ENCODE results near the gene TVP23B.
"Not testable (repeated sequence)": the region's sequence is repeated elsewhere in the genome, so short reads cannot be mapped to it uniquely, and the experiment has no call there.

TVP23B gene

DNA sequence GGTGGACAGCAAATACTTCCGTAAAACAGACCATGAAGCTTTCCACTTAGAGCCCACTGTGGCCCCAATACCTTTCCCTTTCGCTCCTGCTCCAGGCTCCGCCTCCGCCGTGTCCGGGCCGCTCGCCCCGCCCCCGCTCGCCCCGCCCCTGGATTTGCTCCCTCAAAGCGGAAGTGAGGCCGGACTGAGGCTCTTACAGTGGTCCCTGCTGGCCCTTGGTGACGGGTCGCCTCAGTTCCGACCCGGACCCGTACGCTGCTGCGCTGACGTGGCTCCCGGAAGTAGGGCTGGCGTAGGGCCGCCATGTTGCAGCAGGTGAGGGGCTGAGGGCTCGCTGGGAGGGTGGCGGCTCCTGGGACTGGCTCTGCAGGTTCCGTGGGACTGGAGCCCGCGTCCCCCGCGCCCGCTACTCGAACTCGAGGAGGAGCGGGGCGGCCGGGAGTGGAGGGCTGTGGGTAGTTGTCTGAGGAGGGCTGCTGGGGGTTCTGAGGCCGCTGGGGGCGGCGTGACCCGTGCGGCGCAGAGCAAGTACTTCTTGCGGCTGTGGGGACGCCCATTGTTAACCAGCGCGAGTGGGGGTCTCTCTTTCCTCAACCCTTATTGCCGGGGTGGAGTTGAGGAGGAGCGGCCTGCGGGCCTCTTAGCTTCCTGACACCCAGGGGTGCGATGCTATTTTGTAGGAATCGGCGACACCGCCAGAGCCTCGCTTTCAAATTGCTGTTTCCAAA, at the start of gene TVP23B:
TVP23B (plus strand) TSS at position 193 of the 728 bp plus-strand sequence; CDS start at position 304, 111 bp downstream.
- peak; percentile 96 for DNase-seq

DNA sequence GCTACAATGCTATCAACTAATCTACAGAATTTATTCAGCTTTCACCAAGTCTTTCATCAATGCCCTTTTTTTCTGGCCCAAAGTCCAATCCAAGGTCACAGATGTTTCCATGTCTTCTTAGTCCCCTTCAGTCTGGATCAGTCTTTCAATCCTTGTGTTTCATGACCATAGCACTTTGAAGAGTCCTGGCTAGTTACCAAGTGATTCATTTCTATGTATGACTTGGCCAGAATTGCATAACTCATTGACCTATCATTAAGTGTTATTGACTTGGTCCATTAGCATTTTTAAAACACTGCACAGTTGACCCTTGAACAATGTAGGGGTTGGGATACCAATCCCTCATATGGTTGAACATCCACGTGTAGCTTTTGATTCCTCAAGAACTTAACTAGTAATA, 48.5 kb upstream of the TVP23B start:
- not testable (repeated sequence) for DNase-seq

DNA sequence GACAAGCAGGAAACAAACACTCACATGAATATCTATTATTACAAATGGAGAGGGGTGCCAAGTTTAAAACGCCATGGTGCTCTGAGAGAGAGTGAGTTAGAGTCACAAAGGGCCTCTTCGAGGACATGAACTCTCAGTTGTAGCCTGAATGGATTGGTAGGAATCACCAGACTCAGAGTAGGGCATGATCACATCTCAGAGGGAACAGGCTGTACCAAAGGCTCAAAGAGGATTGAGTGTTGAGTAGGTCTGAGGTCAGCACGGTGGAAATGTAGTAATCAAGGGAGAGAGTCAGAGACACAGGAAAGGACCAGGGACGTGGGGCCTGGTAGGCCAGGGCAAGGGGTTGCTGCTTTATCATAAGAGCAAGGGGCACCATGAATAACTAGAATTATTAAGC, 47.6 kb upstream of the TVP23B start:
- not testable (repeated sequence) for DNase-seq

DNA sequence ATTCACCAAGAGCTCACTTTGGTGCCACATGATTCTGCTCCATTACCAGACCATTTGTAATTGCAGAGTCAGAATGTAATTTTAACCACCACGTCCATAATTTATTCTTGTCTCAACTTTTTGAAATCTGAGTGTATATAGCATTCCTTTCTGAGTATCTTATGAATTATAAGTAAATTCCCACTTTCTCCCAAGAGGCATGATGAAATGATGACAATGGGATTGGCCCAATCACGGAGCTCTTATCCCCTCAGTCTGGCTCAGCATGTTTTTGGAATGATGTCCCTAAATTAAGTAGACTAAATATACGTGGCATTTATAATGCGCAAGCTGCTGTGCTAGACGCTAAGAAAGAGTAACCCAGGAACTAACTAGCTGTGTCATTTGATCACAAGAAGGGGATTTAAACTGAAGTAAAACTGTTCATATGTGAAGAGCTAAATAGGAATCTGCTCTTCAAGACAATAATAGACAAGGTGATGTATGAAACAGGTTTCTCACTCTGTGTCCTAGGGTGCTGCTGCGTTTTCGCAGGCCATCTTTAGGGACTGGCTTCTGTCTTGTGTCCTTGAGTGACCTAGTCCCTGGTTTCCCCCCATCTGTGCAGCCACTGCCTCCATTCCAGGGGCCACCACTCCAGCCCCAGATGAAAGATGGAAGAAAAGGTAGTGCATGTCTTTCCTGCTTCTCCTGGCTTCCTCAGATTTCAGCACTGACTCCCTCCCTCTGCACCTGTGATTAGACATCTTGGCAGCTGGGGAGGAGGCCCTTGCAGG, 41.2 kb upstream of the TVP23B start:
- DNase-seq = not testable (repeated sequence)

DNA sequence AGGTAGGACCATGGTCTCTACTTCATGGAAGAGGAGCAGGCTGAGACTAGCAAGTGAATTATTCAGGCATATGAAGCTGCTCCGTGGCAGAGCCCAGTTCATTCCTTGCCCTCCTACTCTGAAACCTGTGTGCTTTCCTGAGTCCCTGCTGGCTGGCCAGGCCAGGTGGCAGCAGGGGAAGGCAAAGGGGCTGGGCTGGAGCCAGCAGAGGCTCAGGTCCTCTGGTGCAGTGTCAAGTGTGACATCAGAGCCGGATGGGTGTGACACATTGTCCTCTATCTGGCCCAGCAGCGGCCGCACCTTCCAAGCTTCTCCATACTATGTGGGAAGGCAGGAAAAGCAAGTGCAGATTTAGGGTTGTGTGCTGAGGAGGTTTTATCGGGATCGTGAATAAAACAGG, 39.8 kb upstream of the TVP23B start:
- DNase-seq = not testable (repeated sequence)

DNA sequence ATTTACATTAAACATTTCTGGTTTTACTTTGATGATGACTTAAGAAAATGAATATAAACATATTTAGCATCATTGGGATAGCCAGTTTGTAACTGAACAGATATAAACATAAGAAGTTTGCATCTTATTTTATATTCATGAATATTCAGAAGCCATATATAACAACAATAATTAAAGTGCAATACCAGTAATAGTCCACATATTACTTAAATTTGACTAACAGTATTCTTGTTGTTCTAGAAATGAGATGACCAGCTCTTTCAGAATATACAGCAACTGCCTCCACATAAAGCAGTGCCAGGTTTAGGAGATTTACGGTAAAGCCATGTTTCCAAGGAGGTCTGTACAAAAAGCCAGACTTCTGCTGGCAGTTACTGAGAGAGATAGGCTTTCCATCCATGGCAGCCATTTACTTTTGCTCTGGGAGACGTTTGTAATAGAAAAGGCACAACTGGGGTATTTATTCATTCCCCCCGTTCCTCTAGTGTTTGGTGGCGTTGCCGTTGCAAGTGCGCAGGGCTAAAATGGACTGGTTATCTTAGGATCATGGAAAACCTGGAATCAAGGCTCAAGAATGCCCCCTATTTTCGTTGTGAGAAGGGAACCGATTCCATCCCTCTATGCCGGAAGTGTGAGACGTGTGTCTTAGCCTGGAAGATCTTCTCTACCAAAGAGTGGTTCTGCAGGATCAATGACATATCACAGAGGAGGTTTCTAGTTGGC, 37.1 kb upstream of the TVP23B start, which contains the start of gene FBXW10:
FBXW10 (plus strand) TSS at position 356 of the 723 bp plus-strand sequence; CDS start at position 547, 191 bp downstream.
- not testable (repeated sequence) for DNase-seq

DNA sequence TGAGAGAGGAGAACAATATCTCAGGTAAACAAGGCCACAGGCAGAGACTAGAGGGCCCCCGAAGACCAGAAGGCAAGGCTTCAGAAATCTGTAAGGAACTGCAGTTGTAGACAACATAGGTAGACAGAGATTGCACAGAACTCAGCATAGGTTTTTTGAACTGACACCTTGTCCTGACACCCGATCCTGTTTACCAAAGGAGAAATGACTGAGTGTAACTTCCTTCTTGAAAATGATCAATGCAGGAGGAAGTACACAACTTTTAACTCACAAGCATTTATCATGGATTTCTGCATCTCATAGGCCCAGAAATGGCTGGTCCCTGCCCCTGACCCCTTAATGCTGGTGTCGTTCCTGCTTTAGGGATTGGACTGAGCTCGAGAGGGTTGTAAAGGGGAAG, 36.3 kb upstream of the TVP23B start:
- not testable (repeated sequence) for DNase-seq

DNA sequence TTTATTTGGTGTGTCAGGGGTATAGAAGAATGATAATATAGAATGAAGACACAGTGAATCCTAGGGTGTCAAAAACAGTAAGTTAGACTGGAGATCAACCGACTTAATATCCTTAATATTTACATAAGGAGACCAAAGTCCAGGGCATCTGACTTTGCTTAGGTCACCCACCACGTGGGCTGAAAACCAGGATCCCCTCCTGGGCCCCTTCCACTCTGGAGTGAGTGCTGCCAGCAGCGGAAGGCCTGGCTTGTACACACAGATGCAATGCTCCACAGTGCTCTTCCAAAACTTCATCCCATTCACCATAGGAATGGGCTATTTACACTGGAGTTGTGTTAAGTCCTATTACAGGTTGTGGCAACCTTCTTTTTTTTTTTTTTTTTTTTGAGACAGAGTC, 34.4 kb upstream of the TVP23B start:
- not testable (repeated sequence) for DNase-seq

DNA sequence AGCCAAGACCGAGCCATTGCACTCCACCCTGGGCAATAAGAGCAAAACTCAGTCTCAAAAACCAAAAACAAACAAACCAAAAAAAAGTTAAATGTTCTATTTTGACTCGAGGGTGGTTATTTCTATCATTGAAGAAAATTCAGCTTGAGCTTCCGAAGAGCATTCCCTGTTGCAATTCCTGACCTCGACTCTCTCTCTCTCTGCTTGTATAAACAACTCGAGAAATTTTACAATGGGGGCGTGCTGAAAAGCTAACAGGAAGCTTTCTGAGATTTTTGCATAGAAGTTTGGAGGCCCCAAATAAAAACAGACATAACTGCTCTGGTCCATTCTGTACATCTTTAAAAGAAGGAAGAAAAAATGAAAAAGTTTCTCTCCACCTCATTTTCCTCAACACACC, 33.5 kb upstream of the TVP23B start:
- not testable (repeated sequence) for DNase-seq

DNA sequence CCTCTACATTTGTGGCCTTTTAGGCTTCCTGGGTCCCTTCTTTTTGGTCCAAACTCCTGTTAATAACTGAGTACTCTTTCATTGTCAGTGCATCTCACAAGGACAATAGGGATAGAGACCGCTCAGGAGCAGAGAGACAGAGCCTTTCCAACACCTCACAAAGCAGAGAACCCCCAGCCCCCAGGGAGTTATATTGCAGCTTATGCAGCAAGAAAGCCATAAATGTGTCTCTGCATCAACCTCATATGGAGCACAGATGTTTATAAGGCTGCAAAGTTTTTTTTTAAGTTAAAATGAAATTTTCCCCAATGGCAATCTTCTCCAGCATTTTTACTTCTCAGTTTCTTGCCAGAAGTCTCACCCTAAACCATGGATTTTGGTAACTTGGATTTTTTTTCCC, 30.7 kb upstream of the TVP23B start:
- not testable (repeated sequence) for DNase-seq

DNA sequence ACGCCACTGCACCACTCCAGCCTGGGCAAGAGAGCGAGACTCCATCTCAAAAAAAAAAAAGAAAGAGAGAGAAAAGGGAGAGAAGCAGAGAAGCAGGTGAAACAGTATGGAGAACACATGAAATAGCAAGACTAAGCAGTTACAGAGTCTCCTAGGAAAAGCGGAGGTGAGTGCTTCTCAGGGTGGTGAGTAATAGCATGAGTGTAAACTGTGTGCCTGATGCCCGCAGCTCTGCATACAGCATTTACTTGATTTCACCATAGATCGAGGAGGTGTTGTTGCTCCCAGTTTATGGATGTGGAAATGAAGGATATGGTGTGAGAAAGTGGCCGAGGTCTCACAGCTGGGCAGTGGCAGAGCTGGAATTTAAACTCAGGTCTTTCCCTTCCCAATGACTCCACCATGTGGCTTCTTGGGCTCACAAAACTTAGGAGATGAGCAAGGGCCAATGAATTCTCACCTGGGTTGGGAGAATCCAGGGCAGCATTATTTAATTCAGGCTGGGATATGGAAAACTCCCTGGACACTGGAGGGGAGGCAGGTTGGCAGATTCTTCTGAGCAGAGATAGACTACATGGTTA, 27.1 kb upstream of the TVP23B start:
- DNase-seq = not testable (repeated sequence)

DNA sequence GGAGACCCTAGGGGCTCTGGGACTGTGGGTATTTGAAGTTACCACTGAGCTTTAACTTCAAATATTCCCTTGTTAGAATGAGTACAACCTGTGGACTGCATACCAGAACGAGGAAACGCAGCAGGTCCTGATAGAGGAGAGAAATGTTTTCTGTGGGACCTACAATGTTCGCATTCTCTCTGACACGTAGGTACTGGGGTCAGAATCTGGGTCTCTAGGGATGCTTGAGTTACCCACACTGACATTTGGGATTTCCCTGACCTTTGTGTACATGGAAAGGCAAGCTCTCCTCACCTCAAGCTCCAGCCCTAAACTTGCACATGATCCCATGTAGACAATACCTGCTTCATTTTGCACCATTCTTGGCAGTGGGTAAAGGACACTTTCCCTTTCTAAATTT, 25.0 kb upstream of the TVP23B start:
- not testable (repeated sequence) for DNase-seq

DNA sequence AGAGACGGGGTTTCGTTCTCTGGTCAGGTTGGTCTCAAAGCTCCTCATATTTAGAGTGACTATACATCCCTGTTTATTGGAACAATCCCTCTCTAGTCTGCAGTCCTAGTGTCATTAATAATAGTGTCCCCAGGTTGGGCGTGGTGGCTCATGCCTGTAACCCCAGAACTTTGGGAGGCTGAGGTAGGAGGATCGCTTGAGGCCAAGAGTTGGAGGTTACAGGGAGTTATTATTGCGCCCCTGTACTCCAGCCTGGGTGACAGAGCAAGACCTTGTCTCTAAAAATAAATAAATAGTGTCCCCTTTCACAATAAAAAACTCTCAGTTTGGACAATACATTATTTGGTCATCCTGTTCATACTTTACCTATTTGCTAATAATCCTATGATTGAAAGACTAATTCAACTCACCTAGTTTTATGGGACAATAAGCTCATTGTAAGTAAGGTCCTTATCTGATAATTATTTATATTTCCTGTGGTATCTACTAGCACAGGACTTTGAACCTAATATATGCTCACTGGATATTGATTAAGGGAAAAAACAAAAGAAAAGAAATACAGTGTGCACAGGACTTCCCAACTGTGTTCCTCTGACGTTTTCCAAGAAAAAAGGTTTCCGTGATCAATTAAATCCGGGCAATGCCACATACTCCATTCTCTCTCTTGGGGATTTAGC, 23.5 kb upstream of the TVP23B start:
- not testable (repeated sequence) for DNase-seq

DNA sequence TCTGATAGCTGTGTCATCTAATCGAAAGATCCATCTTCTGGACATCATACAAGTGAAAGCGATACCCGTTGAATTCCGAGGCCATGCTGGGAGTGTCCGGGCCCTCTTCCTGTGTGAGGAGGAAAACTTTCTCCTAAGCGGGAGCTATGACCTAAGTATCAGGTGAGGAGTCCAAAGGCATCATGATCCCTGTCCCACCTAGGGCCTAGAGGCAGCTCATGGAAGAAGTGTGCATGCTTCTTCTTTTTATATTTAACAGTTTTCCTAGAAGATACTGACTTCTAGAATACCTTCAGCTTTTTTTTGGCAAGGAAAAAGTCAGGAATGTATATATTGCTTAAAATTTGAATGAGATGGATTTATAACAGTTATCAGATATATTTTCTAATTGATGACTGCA, 22.6 kb upstream of the TVP23B start:
- DNase-seq = not testable (repeated sequence)

DNA sequence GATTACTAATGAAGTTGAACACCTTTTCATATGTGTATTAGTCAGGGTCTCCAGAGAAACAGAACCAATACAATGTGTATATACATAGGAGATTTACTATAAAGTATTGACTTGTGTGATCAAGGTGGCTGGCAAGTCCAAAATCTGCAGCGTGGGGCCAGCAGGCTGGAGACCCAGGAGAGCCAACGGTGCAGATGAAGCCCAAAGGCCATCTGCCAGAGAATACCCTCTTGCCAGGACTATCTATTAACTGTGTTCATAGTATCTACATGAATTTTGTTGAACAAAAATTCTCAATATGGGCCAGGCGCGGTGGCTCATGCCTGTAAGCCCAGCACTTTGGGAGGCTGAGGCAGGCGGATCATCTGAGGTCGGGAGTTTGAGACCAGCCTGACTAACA, 20.8 kb upstream of the TVP23B start:
- DNase-seq = not testable (repeated sequence)

DNA sequence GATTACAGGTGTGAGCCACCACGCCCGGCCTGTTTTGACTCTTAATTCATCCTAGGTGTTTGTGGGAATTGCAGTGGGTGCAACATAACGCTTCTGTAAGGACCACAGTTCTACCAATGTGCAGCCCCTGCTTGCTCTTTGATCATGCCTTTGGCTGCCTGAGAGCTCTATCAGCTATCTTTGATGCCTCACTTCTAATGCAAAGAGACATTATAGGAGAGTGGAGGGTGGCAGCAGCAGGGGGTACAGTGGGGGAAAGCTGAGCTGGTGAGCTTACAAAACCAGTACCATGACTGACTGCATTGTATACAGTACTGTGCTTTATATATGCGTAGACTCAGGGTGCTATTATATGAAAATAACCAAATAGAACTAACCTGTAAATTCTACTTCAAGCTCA, 10.4 kb upstream of the TVP23B start:
- not testable (repeated sequence) for DNase-seq

DNA sequence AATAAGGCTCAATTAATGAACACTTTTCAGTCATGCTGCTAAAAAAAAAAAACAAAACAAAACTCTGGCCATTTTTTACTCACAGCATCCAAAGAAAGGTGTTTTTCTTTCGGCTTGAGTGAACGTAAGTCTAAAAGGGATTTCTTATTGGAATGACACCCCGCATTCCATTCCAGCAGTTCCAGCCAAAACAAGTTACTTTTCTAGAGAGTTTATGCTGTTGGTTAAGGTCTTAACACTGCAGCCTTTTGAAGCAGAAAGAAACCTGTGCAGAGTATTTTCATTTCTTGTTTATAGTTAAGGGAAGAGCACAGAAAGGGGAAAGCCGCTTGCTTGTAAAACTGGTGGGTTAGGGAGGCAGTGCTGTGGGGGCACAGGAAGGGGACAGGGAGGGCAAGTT, 9.9 kb upstream of the TVP23B start:
- DNase-seq = not testable (repeated sequence)

DNA sequence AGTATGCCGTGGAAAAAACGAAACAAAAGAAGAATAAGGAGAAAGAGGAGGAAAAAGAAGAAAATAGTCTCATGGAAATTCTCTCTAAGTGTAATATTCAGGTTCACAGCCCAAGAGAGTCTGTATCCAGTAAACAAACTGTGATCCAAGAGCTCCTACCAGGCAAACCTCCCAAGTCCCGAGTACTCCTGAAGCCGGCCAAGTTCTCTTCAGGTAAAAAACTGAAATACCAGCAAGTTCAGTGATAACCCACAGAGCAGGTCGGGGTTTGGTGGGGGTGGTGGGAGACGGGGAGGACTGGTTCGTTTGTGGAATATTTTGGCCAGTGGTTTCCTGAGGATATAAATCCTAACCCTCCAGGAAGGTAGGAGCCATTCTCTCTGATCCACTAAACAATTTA, 8.5 kb upstream of the TVP23B start:
- DNase-seq = no peak

DNA sequence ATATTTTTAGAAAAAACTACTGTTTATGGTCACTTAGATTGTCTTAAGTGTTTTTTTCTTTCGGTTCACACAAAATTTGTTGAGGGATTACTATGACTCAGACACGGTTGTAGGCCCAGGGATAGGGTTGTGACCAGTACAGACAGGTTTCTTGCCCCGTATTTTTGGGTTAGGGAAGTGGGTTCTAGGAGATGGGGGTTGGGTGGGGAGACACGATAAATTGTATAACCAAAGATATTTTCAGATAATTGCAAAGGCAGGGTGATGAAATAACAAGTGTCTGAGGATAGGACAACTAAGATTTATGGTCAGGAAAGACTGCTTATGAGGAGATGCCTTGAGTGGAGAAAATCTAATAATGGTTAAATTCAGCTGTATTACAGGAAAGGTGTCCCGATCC, 822 bp downstream of the TVP23B start:
- peak; percentile 24 for DNase-seq

DNA sequence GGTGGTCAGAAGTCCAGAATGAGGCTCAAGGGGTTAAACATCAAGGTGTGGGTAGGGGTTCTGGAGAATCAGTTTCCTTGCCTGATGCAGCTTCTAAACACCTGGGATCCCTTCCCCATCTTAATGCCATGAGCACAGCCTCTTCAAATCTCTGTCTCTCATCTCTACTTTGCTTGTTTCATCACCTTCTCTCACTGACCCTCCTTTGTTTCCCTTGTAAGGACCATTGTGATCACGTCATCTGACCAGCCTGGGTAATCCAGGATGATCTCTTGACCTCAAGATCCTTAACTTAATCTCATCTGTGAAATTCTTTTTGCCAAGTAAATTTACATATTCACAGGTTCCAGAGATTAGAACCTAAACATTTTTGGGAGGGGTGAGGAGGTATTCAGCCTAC, 5.0 kb downstream of the TVP23B start:
- DNase-seq = not testable (repeated sequence)

DNA sequence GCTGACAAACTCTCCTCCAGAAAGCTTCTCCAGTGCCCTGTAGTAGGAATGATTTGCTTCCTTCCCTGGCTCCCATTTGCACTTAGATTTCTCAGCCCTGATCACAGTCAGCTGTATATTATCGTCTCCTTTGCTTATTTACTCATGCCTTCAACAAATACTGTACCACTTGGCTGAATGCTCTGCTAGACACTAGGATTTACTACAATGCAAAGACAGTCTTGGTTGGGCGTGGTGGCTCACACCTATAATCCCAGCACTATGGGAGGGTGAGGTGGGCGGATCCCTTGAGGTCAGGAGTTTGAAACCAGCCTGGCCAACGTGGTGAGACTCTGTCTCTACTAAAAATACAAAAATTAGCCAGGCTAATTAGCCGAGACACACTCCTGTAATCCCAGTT, 5.9 kb downstream of the TVP23B start:
- not testable (repeated sequence) for DNase-seq

DNA sequence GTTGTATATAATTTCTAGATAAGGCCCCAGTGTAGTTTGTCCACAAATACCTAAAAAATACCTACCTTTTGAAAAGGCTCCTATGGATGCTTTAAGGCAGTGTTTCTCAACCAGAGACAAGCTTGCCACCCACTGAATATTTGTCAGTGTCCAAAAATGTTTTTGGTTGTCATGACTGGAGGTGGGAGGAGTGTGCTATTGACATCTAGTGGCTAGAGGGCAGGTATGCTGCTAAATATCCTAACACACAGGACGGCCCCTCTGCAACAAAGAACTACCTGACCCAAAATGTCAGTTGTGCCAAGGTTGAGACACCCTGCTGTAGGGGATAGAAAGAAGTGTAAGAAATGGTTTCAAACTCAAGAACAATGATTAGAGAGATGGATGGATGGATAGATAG, 10.4 kb downstream of the TVP23B start:
- DNase-seq = not testable (repeated sequence)

Measured in MV-4-11 (cell line).